Measurements from ENCODE around the gene NCAPG2. TPM values are rescaled to one million over a fixed set of nuclear protein-coding genes. Genes with fewer than 3 reads are reported as not detected.

The NCAPG2 gene
- total RNA-seq, 1 experiment from 2014 or later: 99.4 TPM

DNA sequence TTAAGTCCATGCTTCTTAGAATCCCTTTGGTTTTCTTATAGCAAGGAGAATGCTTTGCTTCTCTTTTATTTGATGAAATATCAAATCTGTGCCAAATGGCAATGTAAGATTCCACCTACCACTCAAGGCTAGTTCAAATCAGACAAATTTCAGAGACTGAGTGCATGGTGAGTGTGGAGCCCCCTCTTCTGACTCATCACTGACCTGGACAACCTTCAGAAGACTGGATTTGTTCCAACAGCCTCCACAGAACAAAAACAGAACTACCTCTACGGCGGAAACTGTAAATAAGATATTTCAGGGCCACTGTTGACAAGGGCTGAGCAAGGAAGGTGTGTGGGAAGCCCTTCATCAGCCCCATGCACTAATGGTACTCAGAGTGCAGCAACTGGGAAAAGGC lies 21.1 kb downstream of the NCAPG2 start:
- H3K27me3 ChIP-seq (ENCODE audit: insufficient read depth, low read length): no peaks in the 10 kb centered on the region
- no peaks in the 10 kb centered on the region for H3K23me2 ChIP-seq (ENCODE audit: insufficient read length, low read depth, low read length, poor library complexity, severe bottlenecking)
- H2BK12ac ChIP-seq (ENCODE audit: insufficient read length, low read depth, low read length): no peak overlapping the region
- no peak overlapping the region for H2BK5ac ChIP-seq (ENCODE audit: insufficient read length, low read length)
- no peak overlapping the region for H2BK15ac ChIP-seq (ENCODE audit: low read depth, low read length)
- no peak overlapping the region for H4K91ac ChIP-seq (ENCODE audit: insufficient read length, low read depth, low read length)
- H3K9me3 ChIP-seq (ENCODE audit: control insufficient read depth, low read depth, low read length): no peaks in the 10 kb centered on the region
- H4K5ac ChIP-seq (ENCODE audit: insufficient read length, low read depth, low read length): no peak overlapping the region
- no peak overlapping the region for H2BK120ac ChIP-seq (ENCODE audit: low read depth, low read length, poor library complexity, severe bottlenecking)
- H3K9ac ChIP-seq (ENCODE audit: extremely low read depth, insufficient read length, low read length): no peak overlapping the region
- H4K8ac ChIP-seq (replicated peaks; ENCODE audit: insufficient read length, low read depth, low read length): no peak overlapping the region
- H3K4me1 ChIP-seq (ENCODE audit: insufficient read depth, low read length): no peaks in the 10 kb centered on the region
- DNase-seq: no peak
- H3K79me1 ChIP-seq (ENCODE audit: insufficient read depth, low read depth, low read length, poor library complexity, severe bottlenecking): no peaks in the 10 kb centered on the region
- no peaks in the 10 kb centered on the region for H3K27me3 Mint-ChIP-seq (ENCODE audit: low read depth)
- H3K14ac ChIP-seq (ENCODE audit: insufficient read depth, low read length): no peak overlapping the region
- no peak overlapping the region for H3K4ac ChIP-seq (ENCODE audit: low read depth, low read length)
- no peaks in the 10 kb centered on the region for H4K20me1 ChIP-seq (ENCODE audit: control insufficient read depth, insufficient read depth, insufficient read length)
- H2BK20ac ChIP-seq (ENCODE audit: low read depth, low read length, poor library complexity, severe bottlenecking): no peak overlapping the region
- H3K79me2 ChIP-seq (ENCODE audit: insufficient read depth, low read length): no peaks in the 10 kb centered on the region
- no peak overlapping the region for H3K23ac ChIP-seq (ENCODE audit: insufficient read length, low read depth, low read length)
- H3K36me3 Mint-ChIP-seq (ENCODE audit: insufficient read depth in 1 of 3, low read depth in 3 of 3): peaks cover 35 to 83% (median 76%) of the 10 kb centered on the region in 3 experiments; a peak in 6 of 7 replicates
- no peak overlapping the region for H2AFZ ChIP-seq (ENCODE audit: low read length)
- H3K27ac ChIP-seq (ENCODE audit: insufficient read length, low read depth, low read length): no peak overlapping the region
- no peak overlapping the region for H3K4me3 Mint-ChIP-seq
- no peak overlapping the region for H3T11ph ChIP-seq (ENCODE audit: low read length)
- H3K27ac Mint-ChIP-seq: peak overlapping the region in 2 of 3 experiments; percentile 62 to 71; a peak in 2 of 7 replicates
- no peak overlapping the region for H3K4me2 ChIP-seq (ENCODE audit: insufficient read depth, insufficient read length, low read length)
- H2AK5ac ChIP-seq (ENCODE audit: insufficient read length, low read length): no peak overlapping the region
- TF ChIP-seq CTCF (conservative IDR thresholded peaks at IDR 0.05): no peak
- no peaks in the 10 kb centered on the region for H3K4me1 Mint-ChIP-seq
- H3K18ac ChIP-seq (ENCODE audit: insufficient read length, low read depth, low read length): no peak overlapping the region
- H3K56ac ChIP-seq (ENCODE audit: insufficient read length, low read depth, low read length): no peak overlapping the region
- no CpG with 5 or more reads among the region's 2 CpGs for WGBS (ENCODE audit: extremely low coverage, insufficient read length, low lambda C conversion rate)
- no peaks in the 10 kb centered on the region for H3K9me3 Mint-ChIP-seq
